Measurements from ENCODE around the gene ZNF653. TPM values are rescaled to one million over a fixed set of nuclear protein-coding genes. Genes with fewer than 3 reads are reported as not detected.

ZNF653 gene
- total RNA-seq, 2 experiments from 2014 or later: 14.1 to 21.5 TPM

- Histone ChIP-seq H3K4me1 (ENCODE audit: insufficient read depth, low read length, poor library complexity, severe bottlenecking) (peaks cover 12% of the 10 kb centered on the region), H4K20me1 (ENCODE audit: insufficient read depth, low read length) (no peaks in the 10 kb centered on the region), H3K79me2 (ENCODE audit: insufficient read depth, low read depth, low read length) (no peaks in the 10 kb centered on the region), H3K4me3 (ENCODE audit: low read depth, low read length, poor library complexity, severe bottlenecking) (no peak overlapping the region), H3K36me3 (ENCODE audit: insufficient read depth, low read length) (peaks cover 21% of the 10 kb centered on the region), H3K4me2 (ENCODE audit: low read length) (no peak overlapping the region), H3K9me2 (ENCODE audit: insufficient read depth, low read length) (no peaks in the 10 kb centered on the region), H3K27ac (ENCODE audit: low read depth, low read length, poor library complexity, severe bottlenecking) (no peak overlapping the region), H2AFZ (ENCODE audit: low read length) (no peak overlapping the region), H3K9me3 (ENCODE audit: low read length) (no peaks in the 10 kb centered on the region)
- intact Hi-C loops (cut with micrococcal nuclease; ENCODE audit: unreplicated experiment): loop anchor here (2.0 kb wide), 1 partner anchor 29 kb away; no protein-coding TSS in a partner anchor
- no TSS peak for BruUV-seq (replicated peaks)
- peak; percentile 87 for TF ChIP-seq CTCF (conservative IDR thresholded peaks at IDR 0.05; ENCODE audit: low read length)
- TF ChIP-seq EZH2phosphoT487 (IDR thresholded peaks at IDR 0.05; ENCODE audit: borderline replicate concordance, low read depth, low read length): no peak
- DNase-seq (ENCODE audit: low spot score): peak; percentile 44
- CTCF ChIA-PET (ENCODE audit: unreplicated experiment): no interaction called here
- POLR2A ChIA-PET: no interaction called here
These were observed 51.9 kb downstream of the ZNF653 start for GRCh38 chr19:11453468-11454341.

- no peaks in the 10 kb centered on the region for H3K9me2 ChIP-seq (ENCODE audit: insufficient read depth, low read length)
- H2AFZ ChIP-seq (ENCODE audit: low read length): no peak overlapping the region
- no peaks in the 10 kb centered on the region for H4K20me1 ChIP-seq (ENCODE audit: insufficient read depth, low read length)
- H3K4me3 ChIP-seq (ENCODE audit: low read depth, low read length, poor library complexity, severe bottlenecking): no peak overlapping the region
- ChIA-PET POLR2A (interaction anchor here (0.6 to 1.0 kb wide), 5 partner anchors 8 to 211 kb away, joined by 3 to 6 read pairs (median 5); no protein-coding TSS in a partner anchor), CTCF (ENCODE audit: unreplicated experiment) (interaction anchor here (1.7 kb wide), 1 partner anchor 30 kb away, joined by 6 read pairs; no protein-coding TSS in a partner anchor)
- H3K79me2 ChIP-seq (ENCODE audit: insufficient read depth, low read depth, low read length): no peaks in the 10 kb centered on the region
- DNase-seq (ENCODE audit: low spot score): peak; percentile 27
- H3K9me3 ChIP-seq (ENCODE audit: low read length): no peaks in the 10 kb centered on the region
- TF ChIP-seq CTCF (conservative IDR thresholded peaks at IDR 0.05; ENCODE audit: low read length): peak; percentile 76
- TF ChIP-seq EZH2phosphoT487 (IDR thresholded peaks at IDR 0.05; ENCODE audit: borderline replicate concordance, low read depth, low read length): no peak
- H3K4me2 ChIP-seq (ENCODE audit: low read length): peak overlapping the region; percentile 28; the same call in 1 of the 2 replicates
- H3K4me1 ChIP-seq (ENCODE audit: insufficient read depth, low read length, poor library complexity, severe bottlenecking): peaks cover 12% of the 10 kb centered on the region
- intact Hi-C loops (cut with micrococcal nuclease; ENCODE audit: unreplicated experiment): loop anchor here (2.0 kb wide), 1 partner anchor 30 kb away; no protein-coding TSS in a partner anchor
- BruUV-seq (replicated peaks): no TSS peak
- no peak overlapping the region for H3K27ac ChIP-seq (ENCODE audit: low read depth, low read length, poor library complexity, severe bottlenecking)
- H3K36me3 ChIP-seq (ENCODE audit: insufficient read depth, low read length): peaks cover 30% of the 10 kb centered on the region
These were observed 52.9 kb downstream of the ZNF653 start for GRCh38 chr19:11452620-11453310.

All from OCI-LY7 (cell line).